COLO668 (cell line): ENCODE results near the gene FRMD3.
A peak's percentile ranks its signal among the peaks of the same experiment; 100 is the strongest.

Experiments
- DNase-seq: peaks from one replicate; lab custom pipeline; 2025; ENCODE audit not compliant: unreplicated experiment; lab: John Stamatoyannopoulos, UW

Gene FRMD3

DNA sequence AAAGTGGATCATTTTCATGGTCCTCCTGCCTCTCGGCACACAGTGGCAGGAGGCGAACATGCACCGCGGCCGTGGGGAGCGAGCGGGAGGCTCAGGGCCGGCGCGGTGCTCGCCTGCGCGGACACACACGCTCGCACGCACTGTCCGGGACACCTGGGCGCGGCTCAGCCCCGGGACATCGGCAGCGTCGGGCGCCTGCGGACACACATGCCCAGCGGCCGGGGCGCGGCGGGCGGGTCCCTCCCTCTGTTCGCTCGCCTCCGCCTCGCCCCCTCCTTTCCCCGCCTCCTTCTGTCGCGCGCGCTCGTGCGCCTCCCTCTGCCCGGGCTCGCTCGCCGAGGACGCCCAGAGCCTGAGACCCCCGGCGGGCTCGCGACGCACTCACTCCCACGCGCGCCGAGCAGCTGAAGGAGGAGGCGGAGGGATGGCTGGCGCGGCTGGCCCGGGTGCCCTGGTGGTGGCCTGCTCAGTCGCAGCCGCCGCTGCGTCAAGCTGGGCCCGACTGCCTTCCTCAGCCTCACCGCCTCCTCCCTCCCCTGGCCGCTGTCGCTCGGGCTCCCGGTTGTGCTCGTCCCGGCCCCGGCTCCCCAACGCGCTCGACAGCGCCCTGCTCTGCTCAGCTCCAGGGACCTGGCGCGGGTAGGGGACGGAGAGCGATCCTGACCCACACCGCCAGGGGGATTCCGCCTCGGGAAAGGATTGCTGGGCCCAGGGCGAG, at the start of gene FRMD3:
TSS of gene FRMD3 (minus strand) at position 230 of the 718 bp plus-strand sequence. CDS start at position 60, 170 bp downstream.
- DNase-seq, result peak; percentile 88

GRCh38 chr9:83584995-83585394, 46.8 kb upstream of the FRMD3 start:
- DNase-seq, result no peak

DNA sequence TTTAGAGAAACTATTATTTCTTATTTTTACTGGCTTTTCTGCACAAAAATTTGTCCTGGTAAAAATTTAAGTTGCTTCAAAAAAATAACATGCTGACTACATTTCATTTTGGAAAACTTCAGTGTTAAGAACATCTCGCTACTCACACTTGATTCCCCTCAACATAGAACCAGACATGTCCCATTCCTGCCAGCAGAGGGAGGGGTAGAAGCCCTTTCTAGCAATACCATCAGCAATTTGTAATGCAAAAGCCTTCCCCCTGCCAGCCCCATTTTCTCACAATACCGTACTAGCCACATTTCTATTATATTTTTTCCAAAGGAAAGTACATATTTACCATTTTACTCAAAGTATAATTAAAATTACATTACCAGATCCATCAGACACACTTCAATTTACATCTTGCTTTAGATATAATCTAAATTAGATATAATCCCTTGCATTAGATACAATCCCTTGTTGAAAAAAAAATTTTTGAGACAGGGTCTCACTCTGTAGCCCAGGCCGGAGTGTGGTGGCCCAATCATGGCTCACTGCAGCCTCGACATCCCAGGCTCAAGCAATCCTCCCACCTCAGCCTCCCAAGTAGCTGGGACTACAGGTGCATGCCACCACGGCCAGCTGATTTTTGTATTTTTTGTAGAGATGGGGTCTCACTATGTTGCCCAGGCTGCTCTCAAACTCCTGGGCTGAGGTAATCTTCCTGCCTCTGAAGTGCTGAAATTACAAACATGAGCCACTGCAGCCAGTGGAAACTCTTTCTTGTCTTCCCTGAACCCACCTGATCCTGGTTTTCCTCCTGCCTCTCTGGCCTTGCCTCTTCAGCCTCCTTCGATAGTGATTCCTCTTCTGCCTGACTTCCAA, 45.2 kb upstream of the FRMD3 start:
- peak; percentile 42 for DNase-seq

- no peak for DNase-seq
Measured at GRCh38 chr9:83582029-83582428, 43.8 kb upstream of the FRMD3 start.

DNA sequence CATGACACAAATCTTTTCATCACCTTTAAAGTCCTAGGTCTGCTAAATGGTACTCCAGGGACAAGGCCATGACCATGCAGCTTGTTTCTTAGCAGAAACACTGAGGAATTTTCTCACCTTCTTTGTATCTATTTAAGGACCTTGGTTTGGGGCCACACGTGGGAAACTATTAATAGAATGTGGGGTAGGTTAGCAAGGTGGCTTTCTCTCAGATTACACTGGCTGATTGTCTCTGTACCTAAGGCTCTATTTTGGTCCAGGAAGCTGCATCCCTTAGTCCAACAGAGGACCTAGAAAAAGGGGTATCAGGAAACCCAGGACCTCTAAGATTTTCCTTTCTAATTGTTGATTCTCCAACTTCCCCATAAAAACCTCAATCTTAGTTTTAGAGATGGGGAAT, 36.3 kb upstream of the FRMD3 start:
- no peak for DNase-seq

- no peak for DNase-seq
Measured at GRCh38 chr9:83572524-83572923, 34.3 kb upstream of the FRMD3 start.

GRCh38 chr9:83570359-83570758, 32.2 kb upstream of the FRMD3 start:
- no peak for DNase-seq

DNA sequence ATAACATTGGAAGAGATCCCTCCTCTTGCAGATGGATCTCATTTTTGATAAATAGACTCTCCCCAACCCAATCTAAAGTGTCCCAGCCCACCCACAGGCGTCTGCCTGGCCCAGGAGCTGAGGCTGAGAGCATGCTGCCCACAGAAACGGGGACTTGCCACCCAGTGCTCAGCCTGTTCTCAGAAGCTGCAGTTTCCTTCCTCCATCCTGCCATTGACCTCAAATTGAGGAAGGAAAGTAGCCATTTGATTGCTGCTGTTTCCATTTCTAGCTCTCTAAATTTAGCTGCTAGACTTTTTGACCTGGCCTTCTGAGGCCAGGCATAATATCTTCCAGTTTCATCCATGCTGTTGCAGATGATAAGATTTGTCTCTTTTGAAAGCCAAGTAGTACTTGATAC, 31.1 kb upstream of the FRMD3 start:
- DNase-seq, result no peak

GRCh38 chr9:83563360-83563759, 25.2 kb upstream of the FRMD3 start:
- DNase-seq, result no peak

DNA sequence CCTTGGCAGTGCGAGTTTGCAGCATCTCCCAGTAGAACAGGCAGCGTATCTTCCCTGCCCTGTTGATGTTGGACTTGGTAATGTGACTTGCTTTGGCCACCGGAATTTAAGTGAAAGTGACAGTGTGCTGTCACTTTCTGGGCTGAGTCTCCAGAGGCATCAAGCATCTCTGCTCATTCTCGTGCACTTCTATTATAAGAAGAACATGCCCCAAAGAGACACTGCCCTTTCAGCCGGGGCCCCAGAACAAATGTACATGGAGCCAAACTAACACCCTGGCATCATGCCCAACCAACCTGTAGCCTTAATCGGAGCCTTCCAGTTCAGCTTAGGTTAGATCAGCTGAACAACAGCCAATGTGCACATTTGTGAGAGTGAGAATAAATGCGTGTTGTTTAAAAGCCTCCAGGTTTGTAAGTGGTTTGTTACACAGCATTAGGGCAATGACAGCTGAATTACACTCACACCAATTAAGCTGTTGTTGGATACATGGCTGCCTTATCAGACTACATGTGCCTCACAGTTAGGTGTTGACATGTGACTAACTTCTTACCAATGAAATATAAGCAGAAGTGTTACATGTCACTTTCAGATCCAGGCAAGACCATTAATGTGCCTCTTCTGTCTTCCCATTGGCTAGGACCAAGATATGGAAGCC, 22.1 kb upstream of the FRMD3 start:
- no peak for DNase-seq

GRCh38 chr9:83557771-83558170, 19.6 kb upstream of the FRMD3 start:
- no peak for DNase-seq

GRCh38 chr9:83557317-83557716, 19.1 kb upstream of the FRMD3 start:
- no peak for DNase-seq

GRCh38 chr9:83554278-83554677, 16.1 kb upstream of the FRMD3 start:
- DNase-seq, result no peak

DNA sequence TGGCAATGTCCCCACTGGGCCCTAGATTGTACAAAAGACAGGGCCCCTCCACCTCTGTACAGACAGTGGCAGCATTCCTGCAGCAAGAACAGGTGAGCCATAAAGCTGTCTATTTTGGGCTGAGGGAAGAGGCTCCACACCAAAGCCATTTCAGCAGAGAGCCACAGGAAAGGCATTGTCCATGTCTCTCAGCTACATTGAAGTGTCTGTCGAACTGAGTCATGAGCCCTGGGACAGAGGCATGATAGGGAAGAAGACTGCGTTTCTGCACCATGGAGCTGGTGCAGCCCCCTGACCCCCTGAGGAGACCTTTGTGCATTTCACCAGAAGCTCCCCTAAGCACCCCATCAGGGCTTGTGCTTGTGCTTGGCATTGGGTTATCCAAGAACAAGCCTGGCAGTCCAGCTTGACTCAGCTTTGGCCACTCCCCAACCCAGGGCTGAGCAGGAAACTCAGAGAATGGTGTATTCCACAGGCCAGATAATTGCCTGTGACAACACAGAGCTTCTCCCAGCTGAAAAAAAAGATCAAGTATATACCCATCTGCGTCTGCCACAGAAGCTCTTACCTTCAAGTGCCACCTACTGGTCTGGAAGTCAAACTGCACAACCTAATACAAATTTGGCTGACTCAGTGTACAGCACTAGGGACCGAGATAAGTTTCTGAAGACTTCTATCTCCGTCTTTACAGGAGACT, 5.9 kb upstream of the FRMD3 start:
- DNase-seq, result no peak

DNA sequence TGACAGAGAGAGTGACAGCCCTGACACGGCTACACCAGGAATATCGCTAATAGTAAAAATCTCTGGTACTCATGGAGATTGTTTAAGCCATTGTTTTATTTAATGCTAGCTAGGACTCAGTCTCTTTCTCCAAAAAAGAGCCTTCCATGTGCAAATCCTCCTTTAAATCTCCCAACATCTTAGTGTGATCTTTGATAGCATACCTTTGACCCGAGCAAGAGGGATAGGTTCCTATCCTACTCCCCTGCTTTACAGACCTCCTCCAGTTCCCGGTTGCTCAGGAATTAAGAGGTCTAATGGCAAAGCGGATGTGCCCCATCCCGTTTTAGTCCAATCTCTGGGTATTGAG, 663 bp upstream of the FRMD3 start:
- no peak for DNase-seq

DNA sequence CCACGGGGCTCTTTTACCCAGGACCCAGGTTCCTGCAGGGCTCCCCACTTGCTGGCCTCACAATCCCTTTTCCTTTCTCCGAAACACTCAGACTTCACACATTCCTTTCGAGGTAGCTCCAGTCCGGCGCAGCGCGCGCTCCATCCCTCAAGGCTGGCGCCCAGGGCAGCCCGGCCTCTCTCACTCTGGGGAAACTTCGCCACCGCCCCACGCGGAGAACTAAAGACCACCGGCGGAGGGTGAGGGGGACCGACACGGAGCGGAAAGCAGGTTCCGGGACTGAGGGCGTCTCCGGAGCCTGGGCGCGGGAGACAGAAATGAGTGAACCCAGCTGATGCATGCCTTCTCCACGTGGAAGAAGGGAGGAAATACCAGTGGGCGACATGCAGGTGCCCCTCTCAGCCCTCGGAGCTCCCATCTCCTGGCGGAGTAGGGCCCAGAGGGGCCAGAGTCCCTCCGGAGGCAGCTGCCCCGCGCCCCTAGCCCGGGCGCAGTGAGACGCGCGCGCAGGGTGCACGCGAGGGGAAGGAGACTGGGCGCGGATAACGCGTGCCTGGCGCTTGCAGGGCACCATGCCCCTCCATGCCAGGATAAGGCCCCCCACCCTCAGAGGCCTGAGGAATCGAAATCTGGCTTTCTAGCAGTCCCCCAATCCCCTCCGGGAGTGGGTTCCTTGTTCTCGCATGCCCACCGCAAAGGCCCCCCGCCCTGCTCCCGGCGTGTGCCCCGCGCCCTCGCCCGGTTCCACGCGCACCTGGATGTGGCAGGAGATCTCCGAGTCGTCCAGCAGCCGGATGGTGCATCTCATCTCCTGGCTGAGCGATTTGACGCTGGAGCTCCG, 650 bp downstream of the FRMD3 start:
- peak; percentile 41 for DNase-seq

DNA sequence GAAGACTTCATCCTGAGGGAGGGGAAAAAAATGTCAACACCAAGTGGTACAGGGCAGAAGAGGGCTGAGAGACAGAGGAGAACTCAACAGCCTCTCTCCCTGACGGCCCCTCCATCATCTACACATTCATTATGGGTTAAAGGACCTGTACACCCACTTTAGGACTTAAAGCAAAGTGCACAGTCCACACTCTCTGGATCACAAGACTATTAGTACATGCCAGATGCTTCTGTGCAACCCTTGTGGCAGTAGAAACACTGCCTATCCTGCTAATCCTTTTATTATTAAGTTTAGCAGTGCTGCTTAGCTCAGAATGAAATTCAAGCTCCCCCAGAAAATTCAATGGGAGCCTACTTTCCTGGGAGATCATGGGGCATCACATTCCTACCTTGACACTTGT, 1.9 kb downstream of the FRMD3 start:
- DNase-seq, result no peak

DNA sequence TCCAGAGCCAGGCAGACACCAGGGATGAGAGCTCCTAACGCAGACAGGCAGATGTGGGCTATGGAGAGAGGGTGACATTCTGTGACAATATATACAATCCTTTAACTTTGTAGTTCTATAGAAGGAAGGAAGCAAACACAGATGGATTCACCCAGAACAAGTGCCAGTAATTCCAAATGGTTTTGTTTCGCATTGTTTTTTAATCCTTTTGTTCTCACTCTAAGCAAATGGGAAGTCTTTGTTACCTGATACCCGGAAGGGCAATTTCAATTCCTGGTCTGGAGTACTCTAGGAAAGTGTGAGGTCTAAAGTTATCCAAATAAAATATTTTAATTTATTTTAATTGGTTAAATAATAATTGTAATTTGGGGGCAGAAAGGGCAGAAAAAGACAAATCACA, 2.5 kb downstream of the FRMD3 start:
- no peak for DNase-seq

- DNase-seq, result no peak
Measured at GRCh38 chr9:83533296-83533695, 4.9 kb downstream of the FRMD3 start.

GRCh38 chr9:83526901-83527300, 11.3 kb downstream of the FRMD3 start:
- no peak for DNase-seq
